GM12878 (cell line): ENCODE data around the gene PDSS2. TPM values are rescaled to one million over a fixed set of nuclear protein-coding genes. Genes with fewer than 3 reads are reported as not detected.

ENCODE experiments used
- ATAC-seq: fragments of 200-7000 bp; cut with Tn5 transposase; 3 replicates; pipeline ENCODE4 v1.9.1; 2020; ENCODE audit warnings: mild to moderate bottlenecking, moderate library complexity
- BruUV-seq: library from RNA; stranded (reverse); fragments of 400-500 nt; replicated peaks from 2 replicates; lab custom pipeline; 2021; lab: Mats Ljungman, UMichigan
- CTCF ChIA-PET: fragments of 300-600 bp; sonication (Branson Sonifier 250); formaldehyde crosslinking; extraction: SDS; loops from one replicate; lab custom pipeline; 2021; ENCODE audit warnings: inconsistent platforms; lab: Yijun Ruan, JAX
- POLR2A ChIA-PET: fragments of 350-600 bp; formaldehyde crosslinking; extraction: SDS; loops from one replicate; lab custom pipeline; 2021; ENCODE audit warnings: inconsistent platforms; lab: Charles Lee
- RAD21 ChIA-PET: fragments of 300-600 bp; sonication (Branson Sonifier 250); formaldehyde crosslinking; loops from one replicate; lab custom pipeline; 2023; ENCODE audit warnings: antibody characterized with exemption; ENCODE audit not compliant: unreplicated experiment; lab: Charles Lee
- SMC1A ChIA-PET: fragments of 300-600 bp; sonication (Branson Sonifier 250); formaldehyde crosslinking; loops from one replicate; lab custom pipeline; 2023; ENCODE audit not compliant: unreplicated experiment, uncharacterized antibody; lab: Charles Lee
- DNase-seq: peaks from one replicate; pipeline ENCODE4 v3.0.0-alpha.2; 2011; ENCODE audit warnings: low read depth, low spot score
- FAIRE-seq: peaks from 3 replicates; lab custom pipeline; 2011; peaks lifted over from hg19 to GRCh38; lab: Jason Lieb, UNC
- H2AFZ ChIP-seq: 2 replicates; pipeline ENCODE4 v1.6.0; 2011; ENCODE audit warnings: low read depth, low read length, control low read depth; ENCODE audit not compliant: control insufficient read depth
- H3K27ac ChIP-seq: 2 replicates; pipeline ENCODE4 v1.5.1; 2011; ENCODE audit warnings: control low read depth; ENCODE audit not compliant: control insufficient read depth, insufficient read depth
- H3K27me3 ChIP-seq, 2 experiments: replicated peaks in 1 of 2; 2 replicates each; pipeline versions ENCODE4 v1.6.0 to v1.6.1; 2011; ENCODE audit warnings: low read length in 1 of 2; ENCODE audit not compliant: control insufficient read depth in 2 of 2, insufficient read depth in 2 of 2
- H3K36me3 ChIP-seq, 2 experiments: 2 replicates each; pipeline ENCODE4 v1.5.1; 2011; ENCODE audit warnings: low read length in 1 of 2; ENCODE audit not compliant: control insufficient read depth in 2 of 2, insufficient read depth in 2 of 2
- H3K4me1 ChIP-seq: 2 replicates; pipeline ENCODE4 v1.6.1; 2011; ENCODE audit warnings: mild to moderate bottlenecking, low read length, moderate library complexity, mixed read lengths; ENCODE audit not compliant: control insufficient read depth, insufficient read depth
- H3K4me2 ChIP-seq: 2 replicates; pipeline ENCODE4 v1.6.0; 2011; ENCODE audit warnings: control low read depth; ENCODE audit not compliant: control insufficient read depth, insufficient read depth
- H3K4me3 ChIP-seq: fragments of 200-600 bp; sonication (generic); 2 replicates; pipeline ENCODE4 v1.5.1; 2016
- H3K79me2 ChIP-seq: 2 replicates; pipeline ENCODE4 v1.6.0; 2011; ENCODE audit warnings: low read length; ENCODE audit not compliant: control insufficient read depth, insufficient read depth
- H3K9ac ChIP-seq: 2 replicates; pipeline ENCODE4 v1.8.0; 2011; ENCODE audit warnings: low read length, control low read depth, mixed read lengths; ENCODE audit not compliant: control insufficient read depth, insufficient read depth
- H3K9me3 ChIP-seq: replicated peaks from 3 replicates; pipeline ENCODE4 v1.5.1; 2011; ENCODE audit warnings: mild to moderate bottlenecking, low read length; ENCODE audit not compliant: control insufficient read depth, insufficient read depth
- H4K20me1 ChIP-seq: 2 replicates; pipeline ENCODE4 v1.6.0; 2011; ENCODE audit not compliant: control insufficient read depth, insufficient read depth
- ATF2 ChIP-seq: IDR thresholded peaks from 2 replicates; pipeline ENCODE4 v1.6.1; 2012; ENCODE audit warnings: low read length, inconsistent platforms
- CEBPB ChIP-seq, 2 experiments: fragments of 150-350 bp in 1 of 2; IDR thresholded peaks; 2 replicates each; pipeline ENCODE4 v1.6.1; 2012 to 2014; ENCODE audit warnings: low read depth in 2 of 2, low read length in 2 of 2, borderline replicate concordance in 1 of 2, inconsistent platforms in 1 of 2
- DPF2 ChIP-seq: fragments of 450-650 bp; IDR thresholded peaks from 2 replicates; pipeline ENCODE4 v1.6.1; 2017; ENCODE audit warnings: mild to moderate bottlenecking
- ETV6 ChIP-seq, 2 experiments: fragments of 450-650 bp in 1 of 2; IDR thresholded peaks in 1 of 2; conservative IDR thresholded peaks in 1 of 2; 2 replicates each; pipeline ENCODE4 v1.6.1; 2014; ENCODE audit warnings: antibody characterized with exemption in 1 of 2, borderline replicate concordance in 1 of 2, low read depth in 1 of 2, mild to moderate bottlenecking in 1 of 2, moderate library complexity in 1 of 2
- LARP7 ChIP-seq: fragments of 450-650 bp; IDR thresholded peaks from 2 replicates; pipeline ENCODE4 v1.6.1; 2017; ENCODE audit warnings: mild to moderate bottlenecking
- RUNX3 ChIP-seq: IDR thresholded peaks from 2 replicates; pipeline ENCODE4 v1.6.1; 2012; ENCODE audit warnings: low read length, inconsistent platforms
- SMARCA5 ChIP-seq: fragments of 450-650 bp; IDR thresholded peaks from 2 replicates; pipeline ENCODE4 v1.6.1; 2017; ENCODE audit warnings: mild to moderate bottlenecking
- SP1 ChIP-seq: IDR thresholded peaks from one replicate; pipeline ENCODE4 v1.6.1; 2011; ENCODE audit warnings: low read depth, low read length
- TCF3 ChIP-seq: IDR thresholded peaks from 2 replicates; pipeline ENCODE4 v1.6.1; 2012; ENCODE audit warnings: low read depth, mild to moderate bottlenecking, low read length, borderline replicate concordance; ENCODE audit not compliant: insufficient read depth
- whole genome bisulfite sequencing: methylation state at CpG from one replicate; pipeline ENCODE4 v1.1.6; 2016; ENCODE audit warnings: low lambda C conversion rate; ENCODE audit not compliant: insufficient replicate concordance, insufficient coverage; ENCODE audit errors: missing lambda C conversion rate; 5-methylcytosine and 5-hydroxymethylcytosine counted together
- in situ Hi-C: fragments of 300-500 bp; cut with MboI; formaldehyde crosslinking; loops from 9 replicates; pipeline ENCODE4 v1.14.3; 2018; ENCODE audit warnings: mixed read lengths
- intact Hi-C: fragments of 100-400 bp; cut with micrococcal nuclease; formaldehyde crosslinking; loops from one replicate; pipeline ENCODE4 v1.14.2; 2022; ENCODE audit not compliant: unreplicated experiment
- polyA plus RNA-seq, 11 experiments: library from polyadenylated mRNA; depleted of rRNA in 4 of 11; unstranded in 6 of 11; stranded (reverse) in 5 of 11; fragments of >200 nt; fragmentation: Nextera tagmentation in 4 of 11; fragmentation: Illumina TruSeq in 1 of 11; extraction: Ambion mirVana in 4 of 11; extraction: Trizol in 1 of 11; gene quantifications; 1 replicate in 1 of 11; 2 replicates in 10 of 11; pipeline versions ENCODE4 v1.2.1 to v1.2.3, GENCODE V29; 2011 to 2016; ENCODE audit warnings: inconsistent platforms in 2 of 11, missing spikeins in 2 of 11, low read depth in 1 of 11
- total RNA-seq, 4 experiments: library from RNA; depleted of rRNA in 3 of 4; stranded (reverse); fragments of >200 nt in 3 of 4; fragmentation: Illumina TruSeq in 1 of 4; extraction: Trizol in 1 of 4; gene quantifications; 2 replicates each; pipeline versions ENCODE4 v1.2.1 to v1.2.3, GENCODE V29; 2013 to 2021
- TF ChIP-seq, protein P1 (sequence below): fragments of 450-650 bp; IDR thresholded peaks from 2 replicates; pipeline ENCODE4 v1.6.1; 2017; ENCODE audit warnings: mild to moderate bottlenecking, moderate library complexity
- TF ChIP-seq, protein P2 (sequence below): fragments of 450-650 bp; formaldehyde crosslinking; IDR thresholded peaks from 2 replicates; pipeline ENCODE4 v1.4.0; 2022; ENCODE audit warnings: mild to moderate bottlenecking, moderate library complexity

The PDSS2 gene
- total and polyA plus RNA-seq, 10 of the 15 experiments (the other 5 are each of a cell fraction or from before 2014, with no cell fraction given), result 7.7 to 15.5 (median 9.6) TPM

- TF ChIP-seq, protein P1, sequence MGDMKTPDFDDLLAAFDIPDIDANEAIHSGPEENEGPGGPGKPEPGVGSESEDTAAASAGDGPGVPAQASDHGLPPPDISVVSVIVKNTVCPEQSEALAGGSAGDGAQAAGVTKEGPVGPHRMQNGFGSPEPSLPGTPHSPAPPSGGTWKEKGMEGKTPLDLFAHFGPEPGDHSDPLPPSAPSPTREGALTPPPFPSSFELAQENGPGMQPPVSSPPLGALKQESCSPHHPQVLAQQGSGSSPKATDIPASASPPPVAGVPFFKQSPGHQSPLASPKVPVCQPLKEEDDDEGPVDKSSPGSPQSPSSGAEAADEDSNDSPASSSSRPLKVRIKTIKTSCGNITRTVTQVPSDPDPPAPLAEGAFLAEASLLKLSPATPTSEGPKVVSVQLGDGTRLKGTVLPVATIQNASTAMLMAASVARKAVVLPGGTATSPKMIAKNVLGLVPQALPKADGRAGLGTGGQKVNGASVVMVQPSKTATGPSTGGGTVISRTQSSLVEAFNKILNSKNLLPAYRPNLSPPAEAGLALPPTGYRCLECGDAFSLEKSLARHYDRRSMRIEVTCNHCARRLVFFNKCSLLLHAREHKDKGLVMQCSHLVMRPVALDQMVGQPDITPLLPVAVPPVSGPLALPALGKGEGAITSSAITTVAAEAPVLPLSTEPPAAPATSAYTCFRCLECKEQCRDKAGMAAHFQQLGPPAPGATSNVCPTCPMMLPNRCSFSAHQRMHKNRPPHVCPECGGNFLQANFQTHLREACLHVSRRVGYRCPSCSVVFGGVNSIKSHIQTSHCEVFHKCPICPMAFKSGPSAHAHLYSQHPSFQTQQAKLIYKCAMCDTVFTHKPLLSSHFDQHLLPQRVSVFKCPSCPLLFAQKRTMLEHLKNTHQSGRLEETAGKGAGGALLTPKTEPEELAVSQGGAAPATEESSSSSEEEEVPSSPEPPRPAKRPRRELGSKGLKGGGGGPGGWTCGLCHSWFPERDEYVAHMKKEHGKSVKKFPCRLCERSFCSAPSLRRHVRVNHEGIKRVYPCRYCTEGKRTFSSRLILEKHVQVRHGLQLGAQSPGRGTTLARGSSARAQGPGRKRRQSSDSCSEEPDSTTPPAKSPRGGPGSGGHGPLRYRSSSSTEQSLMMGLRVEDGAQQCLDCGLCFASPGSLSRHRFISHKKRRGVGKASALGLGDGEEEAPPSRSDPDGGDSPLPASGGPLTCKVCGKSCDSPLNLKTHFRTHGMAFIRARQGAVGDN, result no peak
- TF ChIP-seq LARP7, result no peak
- TF ChIP-seq DPF2, result no peak
- TF ChIP-seq CEBPB (IDR thresholded peaks at IDR 0.05; ENCODE audit: borderline replicate concordance in 1 of 2, low read depth in 2 of 2, low read length in 2 of 2), result no peak
- TF ChIP-seq SP1, result no peak
- TF ChIP-seq SMARCA5, result no peak
These were observed 191.7 kb downstream of the PDSS2 start (continued) for GRCh38 chr6:107267634-107268033.

DNA sequence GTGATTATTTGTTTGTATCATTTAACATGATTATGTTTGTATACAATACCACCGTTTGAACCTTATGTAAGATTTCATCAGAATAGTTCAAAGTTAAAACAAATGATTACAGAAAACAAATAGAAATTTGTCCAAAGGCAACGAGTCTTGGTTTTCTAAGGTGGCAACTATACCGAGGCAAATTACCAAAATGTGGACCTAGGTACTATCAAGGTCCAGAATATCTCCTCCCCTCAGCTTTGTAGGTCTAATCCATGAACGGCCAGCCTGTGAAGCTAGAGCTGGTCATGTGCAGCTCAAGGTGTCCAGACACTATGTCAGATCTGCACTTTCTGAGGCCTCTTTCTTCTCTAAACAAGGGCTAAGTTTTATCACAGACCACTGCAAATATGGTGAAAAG lies 192.4 kb downstream of the PDSS2 start:
- Histone ChIP-seq H3K4me1 (no peaks in the 10 kb centered on the region), H3K4me2 (no peak overlapping the region), H3K9me3 (no peaks in the 10 kb centered on the region), H3K36me3 (no peaks in the 10 kb centered on the region; a peak in 1 of 4 replicates), H3K9ac (no peak overlapping the region), H3K27me3 (no peaks in the 10 kb centered on the region), H2AFZ (no peak overlapping the region), H3K79me2 (no peaks in the 10 kb centered on the region), H3K27ac (no peak overlapping the region), H4K20me1 (no peaks in the 10 kb centered on the region), H3K4me3 (no peak overlapping the region)
- intact Hi-C loops (no loop called here), in situ Hi-C loops (no loop called here)
- ATAC-seq (no peak), FAIRE-seq (no peak), DNase-seq (no peak)
- TF ChIP-seq ATF2 (no peak), RUNX3 (no peak), ETV6 (conservative IDR thresholded peaks at IDR 0.05 in 1 of 2, IDR thresholded peaks at IDR 0.05 in 1 of 2; ENCODE audit: borderline replicate concordance in 1 of 2, low read depth in 1 of 2) (no peak), TCF3 (no peak)
- TF ChIP-seq, protein P2, sequence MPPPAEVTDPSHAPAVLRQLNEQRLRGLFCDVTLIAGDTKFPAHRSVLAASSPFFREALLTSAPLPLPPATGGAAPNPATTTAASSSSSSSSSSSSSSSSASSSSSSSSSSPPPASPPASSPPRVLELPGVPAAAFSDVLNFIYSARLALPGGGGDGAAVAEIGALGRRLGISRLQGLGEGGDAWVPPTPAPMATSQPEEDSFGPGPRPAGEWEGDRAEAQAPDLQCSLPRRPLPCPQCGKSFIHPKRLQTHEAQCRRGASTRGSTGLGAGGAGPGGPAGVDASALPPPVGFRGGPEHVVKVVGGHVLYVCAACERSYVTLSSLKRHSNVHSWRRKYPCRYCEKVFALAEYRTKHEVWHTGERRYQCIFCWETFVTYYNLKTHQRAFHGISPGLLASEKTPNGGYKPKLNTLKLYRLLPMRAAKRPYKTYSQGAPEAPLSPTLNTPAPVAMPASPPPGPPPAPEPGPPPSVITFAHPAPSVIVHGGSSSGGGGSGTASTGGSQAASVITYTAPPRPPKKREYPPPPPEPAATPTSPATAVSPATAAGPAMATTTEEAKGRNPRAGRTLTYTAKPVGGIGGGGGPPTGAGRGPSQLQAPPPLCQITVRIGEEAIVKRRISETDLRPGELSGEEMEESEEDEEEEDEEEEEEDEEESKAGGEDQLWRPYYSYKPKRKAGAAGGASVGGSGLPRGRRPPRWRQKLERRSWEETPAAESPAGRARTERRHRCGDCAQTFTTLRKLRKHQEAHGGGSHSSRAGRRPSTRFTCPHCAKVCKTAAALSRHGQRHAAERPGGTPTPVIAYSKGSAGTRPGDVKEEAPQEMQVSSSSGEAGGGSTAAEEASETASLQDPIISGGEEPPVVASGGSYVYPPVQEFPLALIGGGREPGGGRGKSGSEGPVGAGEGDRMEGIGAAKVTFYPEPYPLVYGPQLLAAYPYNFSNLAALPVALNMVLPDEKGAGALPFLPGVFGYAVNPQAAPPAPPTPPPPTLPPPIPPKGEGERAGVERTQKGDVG (CRISPR knock-in tag), result no peak
- no TSS peak for BruUV-seq
- ChIA-PET POLR2A (interaction anchor here (1.2 kb wide), 1 partner anchor 10 kb away, joined by 4 read pairs; no protein-coding TSS in a partner anchor), CTCF (interaction anchor here (1.1 to 1.8 kb wide), 2 partner anchors 9 to 51 kb away, joined by 3 to 6 read pairs; no protein-coding TSS in a partner anchor), RAD21 (no interaction called here), SMC1A (interaction anchor here (1.4 kb wide), 2 partner anchors 17 to 300 kb away, joined by 3 to 4 read pairs; no protein-coding TSS in a partner anchor)
- WGBS, result 69% methylated on average over 4 of the region's 4 CpGs
